GM18909 (cell line): ENCODE results near the gene KPNA3.
"Not testable (repeated sequence)": the region's sequence is repeated elsewhere in the genome, so short reads cannot be mapped to it uniquely, and the experiment has no call there.

ENCODE experiments used
- ATAC-seq: cut with Tn5 transposase; IDR thresholded peaks from one replicate; pipeline ENCODE4 v1.9.1; 2021; ENCODE audit warnings: mild to moderate bottlenecking; ENCODE audit not compliant: unreplicated experiment, poor library complexity

KPNA3 gene, protein sequence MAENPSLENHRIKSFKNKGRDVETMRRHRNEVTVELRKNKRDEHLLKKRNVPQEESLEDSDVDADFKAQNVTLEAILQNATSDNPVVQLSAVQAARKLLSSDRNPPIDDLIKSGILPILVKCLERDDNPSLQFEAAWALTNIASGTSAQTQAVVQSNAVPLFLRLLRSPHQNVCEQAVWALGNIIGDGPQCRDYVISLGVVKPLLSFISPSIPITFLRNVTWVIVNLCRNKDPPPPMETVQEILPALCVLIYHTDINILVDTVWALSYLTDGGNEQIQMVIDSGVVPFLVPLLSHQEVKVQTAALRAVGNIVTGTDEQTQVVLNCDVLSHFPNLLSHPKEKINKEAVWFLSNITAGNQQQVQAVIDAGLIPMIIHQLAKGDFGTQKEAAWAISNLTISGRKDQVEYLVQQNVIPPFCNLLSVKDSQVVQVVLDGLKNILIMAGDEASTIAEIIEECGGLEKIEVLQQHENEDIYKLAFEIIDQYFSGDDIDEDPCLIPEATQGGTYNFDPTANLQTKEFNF

DNA sequence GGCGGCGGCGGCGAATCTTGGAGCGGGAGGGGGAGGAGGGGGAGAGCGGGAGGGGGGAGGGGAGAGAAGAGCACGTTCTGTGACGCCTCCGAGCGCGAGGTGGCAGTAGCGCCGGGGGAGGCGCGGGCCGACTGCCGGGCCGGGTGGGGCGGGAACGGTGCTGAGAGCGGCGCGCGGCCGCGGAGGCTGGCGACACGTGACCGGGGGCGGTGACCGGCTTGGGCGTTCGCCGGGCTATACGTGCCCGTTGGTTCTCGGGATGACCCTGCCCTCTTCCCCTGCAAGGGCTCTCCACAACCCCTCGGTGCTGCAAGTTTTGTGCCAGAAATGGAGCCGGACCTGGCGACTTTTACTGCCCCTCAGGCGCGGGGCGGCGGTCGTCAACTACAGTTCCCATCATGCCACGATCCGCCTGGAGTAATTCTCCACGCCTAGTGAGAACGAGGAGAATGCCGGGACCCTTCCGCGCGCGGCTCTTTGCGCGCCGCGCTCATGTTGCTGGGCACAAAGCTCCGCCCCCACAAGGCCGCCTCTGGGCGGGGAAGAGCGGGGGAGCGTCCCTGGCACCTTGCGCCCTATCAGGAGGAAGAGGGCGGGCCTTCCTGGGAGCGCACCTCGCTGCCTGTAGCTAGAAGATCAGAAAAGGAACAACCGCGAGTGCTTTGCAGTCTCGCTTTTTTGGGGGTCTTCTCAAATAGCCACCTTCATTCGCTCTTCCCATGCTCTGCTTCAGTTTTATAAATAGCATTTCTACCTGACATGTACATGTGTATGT is at the start of gene KPNA3:
KPNA3 (minus strand) TSS at position 133 of the 775 bp plus-strand sequence. CDS start 176 bp downstream, outside the sequence.
- ATAC-seq, result peak; percentile 90

DNA sequence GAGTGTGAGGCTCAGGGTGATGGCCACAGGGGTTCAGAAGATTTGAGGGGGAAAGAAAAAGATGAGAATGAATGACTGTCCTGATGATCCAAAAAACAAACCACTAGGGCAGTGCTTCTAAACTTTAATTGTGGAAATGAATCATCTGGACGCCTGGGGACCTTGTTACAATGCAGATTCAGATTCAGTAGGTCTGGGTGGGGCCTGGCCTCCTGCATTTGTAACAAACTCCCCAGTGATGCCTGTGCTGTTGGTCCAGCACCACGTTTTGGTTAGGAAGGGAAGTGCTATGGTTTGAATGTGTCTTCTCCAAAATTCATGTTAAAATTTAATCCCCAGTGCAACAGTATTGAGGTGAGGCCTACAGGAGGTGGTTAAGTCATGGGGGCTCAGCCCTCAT is 49.5 kb upstream of the KPNA3 start:
- ATAC-seq, result no peak

- ATAC-seq, result no peak
Observed at GRCh38 chr13:49840675-49841074, 48.2 kb upstream of the KPNA3 start.

DNA sequence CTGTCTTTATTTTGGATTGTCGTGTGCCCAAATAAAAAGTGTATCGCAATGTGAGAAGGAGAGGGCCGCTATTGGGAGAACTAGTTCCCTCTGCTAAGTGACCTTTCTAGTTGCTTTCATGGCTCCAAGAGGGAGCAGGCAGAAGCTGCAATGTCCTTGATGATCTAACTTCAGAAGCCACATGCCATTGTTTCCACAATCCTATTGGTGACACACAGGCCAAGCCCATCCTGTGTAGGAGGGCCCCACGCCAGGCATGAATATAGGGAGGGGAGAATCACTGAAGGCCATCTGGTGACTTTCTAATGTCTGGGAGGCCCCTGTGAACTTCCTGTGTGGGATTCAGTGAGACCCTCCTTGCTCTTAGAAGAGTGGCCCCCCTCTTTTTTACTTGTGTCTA is 47.8 kb upstream of the KPNA3 start:
- ATAC-seq, result no peak

- ATAC-seq, result no peak
Observed at GRCh38 chr13:49838989-49839388, 46.5 kb upstream of the KPNA3 start.

DNA sequence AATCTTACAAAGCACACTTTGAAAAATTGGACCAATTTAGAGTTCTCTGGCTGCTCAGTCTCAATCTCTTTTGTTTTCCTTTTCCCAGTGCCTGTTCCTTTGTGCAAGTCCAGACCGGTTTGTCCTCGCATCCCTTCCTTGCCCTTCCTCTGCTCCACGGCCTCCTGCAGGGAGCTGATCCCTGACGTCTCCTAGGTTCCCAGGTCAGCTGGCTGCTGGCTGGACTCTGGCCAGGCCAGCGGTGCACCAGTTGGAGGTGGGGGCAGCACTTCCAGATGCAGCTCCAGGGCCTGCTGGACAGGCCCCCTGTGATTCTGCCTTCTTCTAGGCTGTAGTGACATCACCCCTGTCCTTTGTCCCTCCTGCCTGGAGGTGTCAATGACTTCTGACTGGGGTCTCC is 44.0 kb upstream of the KPNA3 start:
- ATAC-seq, result no peak

DNA sequence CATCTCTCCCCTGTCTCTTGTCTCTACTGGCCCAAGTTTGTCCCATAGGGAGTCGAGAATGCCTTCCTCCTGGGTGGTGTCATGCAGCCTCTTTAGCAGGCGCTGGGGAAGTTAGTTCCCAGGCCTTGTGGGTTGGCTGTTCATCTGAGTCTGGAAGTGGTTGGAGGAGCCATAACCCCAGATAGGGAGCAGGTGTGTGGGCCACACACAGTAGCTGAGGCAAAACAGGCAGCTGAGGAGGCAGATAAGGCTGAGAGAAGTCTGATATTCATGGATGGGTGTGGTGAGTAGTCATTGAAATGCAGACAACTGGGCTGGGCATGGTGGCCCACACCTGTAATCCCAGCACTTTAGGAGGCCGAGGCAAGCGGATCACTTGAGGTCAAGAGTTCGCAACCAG is 40.9 kb upstream of the KPNA3 start:
- no peak for ATAC-seq

GRCh38 chr13:49831455-49831854 is 39.0 kb upstream of the KPNA3 start:
- ATAC-seq, result no peak

DNA sequence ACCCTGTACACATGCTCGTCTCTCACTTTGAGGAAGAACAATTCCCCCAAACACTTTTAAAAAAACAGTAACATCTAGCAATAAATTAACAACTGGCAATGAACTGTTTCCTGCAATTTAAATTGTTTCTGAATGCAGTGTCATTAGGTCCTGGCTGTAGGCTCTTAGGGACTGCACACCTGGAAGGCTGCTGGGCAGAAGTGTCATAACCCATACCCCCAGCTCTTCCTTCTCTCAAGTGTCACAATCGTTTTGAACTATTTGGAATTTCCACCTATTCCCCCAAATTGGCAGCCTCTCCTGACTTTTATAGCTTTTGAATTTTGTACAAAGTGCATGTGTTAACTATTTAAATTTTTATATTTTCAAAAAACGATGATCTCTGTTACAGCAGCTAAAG is 38.2 kb upstream of the KPNA3 start:
- no peak for ATAC-seq

DNA sequence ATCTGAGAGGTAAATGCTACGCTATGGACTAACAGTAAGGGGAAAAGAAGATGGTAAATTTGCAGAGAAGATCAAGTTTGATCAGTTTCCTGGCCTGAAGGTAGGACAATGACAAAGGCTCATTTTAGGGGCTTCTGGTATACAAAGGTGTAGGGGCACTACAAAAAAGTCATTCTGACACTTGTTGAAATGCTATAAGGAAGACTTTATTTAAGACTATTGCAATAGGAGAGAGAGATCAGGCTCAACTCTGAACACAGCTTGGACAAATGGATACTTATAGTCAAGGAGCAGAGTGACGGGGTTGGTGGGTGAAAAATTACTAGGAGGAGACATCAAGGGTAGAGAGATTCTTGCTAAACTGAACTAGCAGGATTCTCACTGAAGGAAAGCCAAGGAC is 37.2 kb upstream of the KPNA3 start:
- ATAC-seq, result no peak

DNA sequence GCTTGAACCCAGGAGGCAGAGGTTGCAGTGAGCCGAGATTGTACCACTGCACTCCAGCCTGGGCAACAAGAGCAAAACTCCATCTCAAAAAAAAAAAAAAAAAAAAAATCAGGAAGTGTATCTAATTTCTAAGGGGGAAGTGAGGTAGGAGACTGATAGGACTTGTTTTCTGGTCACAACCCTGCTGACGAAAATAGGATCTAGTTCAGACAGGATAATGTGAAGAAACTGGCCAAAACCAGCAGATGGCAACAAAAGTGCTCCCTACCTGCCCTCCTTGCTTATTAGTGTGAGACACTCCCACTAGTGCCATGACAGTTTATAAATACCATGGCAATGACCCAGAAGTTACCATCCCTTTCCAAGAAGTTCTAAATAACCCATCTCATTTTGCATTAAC is 36.0 kb upstream of the KPNA3 start:
- no peak for ATAC-seq

DNA sequence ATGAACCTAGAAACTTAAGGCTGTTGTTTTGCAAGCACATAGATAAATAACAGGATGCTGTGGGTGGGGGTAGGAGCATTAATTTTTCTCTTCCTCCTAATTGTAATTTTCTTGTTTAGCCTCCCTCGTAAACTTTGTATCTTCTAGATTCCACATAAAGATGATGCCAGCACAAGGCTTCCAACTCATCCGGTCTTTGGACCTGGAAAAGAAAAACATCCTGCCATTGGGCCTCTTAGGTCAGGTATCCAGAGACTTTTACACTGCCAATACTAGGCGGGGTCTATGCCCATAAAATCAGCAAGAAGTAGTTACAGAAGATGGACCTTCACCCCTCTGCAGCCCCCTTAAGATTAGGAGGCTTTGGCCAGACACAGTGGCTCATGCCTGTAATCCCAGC is 35.4 kb upstream of the KPNA3 start:
- no peak for ATAC-seq

- ATAC-seq, result no peak
Observed at GRCh38 chr13:49827336-49827735, 34.9 kb upstream of the KPNA3 start.

GRCh38 chr13:49821216-49822009 is 28.9 kb upstream of the KPNA3 start:
- ATAC-seq, result no peak

GRCh38 chr13:49820591-49821215 is 28.2 kb upstream of the KPNA3 start:
- no peak for ATAC-seq

- ATAC-seq, result not testable (repeated sequence)
Observed at GRCh38 chr13:49816047-49816446, 23.6 kb upstream of the KPNA3 start.

DNA sequence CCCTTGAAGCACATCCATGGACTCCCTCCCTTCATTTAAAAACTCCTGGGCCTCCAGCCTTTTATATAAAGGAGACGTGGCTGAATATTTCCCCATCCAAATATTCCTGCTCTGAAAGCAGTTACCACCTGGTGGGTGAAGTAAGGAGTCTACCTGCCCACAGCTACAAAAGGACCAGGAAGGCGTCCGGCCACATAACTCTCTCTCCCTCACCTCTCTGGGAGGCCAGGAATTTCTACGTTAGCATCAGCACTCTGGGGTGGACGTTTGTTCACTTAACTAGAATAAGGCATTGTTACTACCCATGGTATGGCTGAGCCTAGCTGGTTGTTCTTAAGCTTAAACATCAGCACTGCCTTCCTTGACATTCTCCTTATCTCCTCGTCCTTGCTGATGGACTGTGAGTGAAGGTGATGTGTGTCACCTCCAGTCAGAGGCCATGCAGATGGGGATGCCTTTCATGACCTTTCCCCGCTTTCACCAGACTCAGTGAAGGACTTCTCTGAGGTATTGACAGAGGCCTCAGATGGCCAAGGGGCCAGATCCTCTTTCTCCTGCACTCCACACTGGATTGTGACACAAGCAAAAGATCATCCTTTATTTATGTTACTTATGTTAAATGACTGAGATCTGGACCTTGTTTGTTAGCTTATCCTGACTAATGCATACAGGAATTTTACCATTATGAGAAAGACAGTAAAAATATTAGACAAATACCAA is 22.2 kb upstream of the KPNA3 start:
- no peak for ATAC-seq

DNA sequence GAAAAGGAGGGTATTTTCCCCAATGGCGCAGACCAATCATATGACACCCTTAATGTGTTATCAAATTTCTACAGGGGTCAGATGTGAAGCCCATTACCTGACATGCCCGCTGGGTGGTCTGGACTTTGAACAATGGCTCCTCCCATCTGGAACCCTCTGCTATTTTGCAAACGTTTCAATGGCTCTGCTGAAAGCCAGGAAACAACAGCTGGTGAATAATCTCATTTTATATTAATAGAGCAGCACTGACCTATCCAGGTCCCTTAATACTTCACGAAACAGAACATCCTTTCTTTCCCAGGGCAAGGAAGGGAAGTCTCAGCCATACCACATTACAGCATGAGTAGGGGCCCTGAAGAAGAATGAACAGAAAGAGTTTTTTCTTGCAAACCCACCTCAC is 20.3 kb upstream of the KPNA3 start:
- ATAC-seq, result no peak

GRCh38 chr13:49811527-49811908 is 19.0 kb upstream of the KPNA3 start:
- no peak for ATAC-seq
